Measurements from ENCODE around the gene R3HDM1. TPM values are rescaled to one million over a fixed set of nuclear protein-coding genes. Genes with fewer than 3 reads are reported as not detected.
A peak's percentile ranks its signal among the peaks of the same experiment; 100 is the strongest.

R3HDM1 gene
- total and polyA plus RNA-seq, 2 of the 4 experiments (the other 2 are of a cell fraction): 5.9 to 38.1 TPM

- no peak overlapping the region for H4K5ac ChIP-seq (ENCODE audit: low read depth, low read length)
- dilution Hi-C loops (cut with HindIII; ENCODE audit: low sequenced_read_pairs, unreplicated experiment) (no loop called here), intact Hi-C loops (cut with micrococcal nuclease) (no loop called here), in situ Hi-C loops (cut with MboI; ENCODE audit: low sequenced_read_pairs) (no loop called here)
- CTCF ChIA-PET: no interaction called here
- no peak overlapping the region for H4K91ac ChIP-seq (ENCODE audit: insufficient read depth, low read depth, low read length)
- H2BK5ac ChIP-seq (ENCODE audit: low read depth, low read length, poor library complexity, severe bottlenecking): no peak overlapping the region
- no peak overlapping the region for H4K8ac ChIP-seq (ENCODE audit: low read depth in 2 of 2, low read length in 2 of 2)
- no peaks in the 10 kb centered on the region for H3K9me3 ChIP-seq (ENCODE audit: control insufficient read depth, insufficient read depth, low read length)
- ATAC-seq (ENCODE audit: low read depth) (no peak), DNase-seq (no peak)
- H3K9ac ChIP-seq (ENCODE audit: low read depth, low read length): no peak overlapping the region
- no peak overlapping the region for H2AK5ac ChIP-seq (ENCODE audit: low read depth, low read length)
- no peak overlapping the region for H2BK120ac ChIP-seq (ENCODE audit: low read depth, low read length)
- WGBS, 2 experiments (ENCODE audit: extremely low coverage in 2 of 2, insufficient read length in 1 of 2): no CpG with 5 or more reads among the region's 4 CpGs
- H4K20me1 ChIP-seq (ENCODE audit: insufficient read depth, low read length): no peaks in the 10 kb centered on the region; the same call in 1 of the 2 replicates
- no peak overlapping the region for H3K56ac ChIP-seq (ENCODE audit: extremely low read depth, insufficient read depth, low read length)
- no peak overlapping the region for H3K27ac ChIP-seq (ENCODE audit: insufficient read depth, low read length)
- H3K4ac ChIP-seq (ENCODE audit: low read depth, low read length): no peak overlapping the region
- H3K9me1 ChIP-seq (ENCODE audit: insufficient read depth, low read length): no peaks in the 10 kb centered on the region; the same call in 1 of the 2 replicates
- no peak overlapping the region for H2AFZ ChIP-seq (replicated peaks; ENCODE audit: low read length, poor library complexity)
- no peak overlapping the region for H2BK20ac ChIP-seq (ENCODE audit: low read depth, low read length)
- no TSS peak for BruUV-seq (replicated peaks)
- H2AK9ac ChIP-seq (replicated peaks; ENCODE audit: low read depth, low read length, poor library complexity): no peak overlapping the region
- H3K79me1 ChIP-seq (ENCODE audit: low read depth in 1 of 2, low read length in 2 of 2): peaks cover 19 to 20% of the 10 kb centered on the region in 2 experiments
- no peak overlapping the region for H3K14ac ChIP-seq (replicated peaks; ENCODE audit: low read depth, low read length)
- TF ChIP-seq CEBPB (IDR thresholded peaks at IDR 0.05; ENCODE audit: low read depth, low read length): peak; percentile 77
- no peak for TF ChIP-seq POLR2A (IDR thresholded peaks at IDR 0.05; ENCODE audit: low read depth, low read length)
- no peak overlapping the region for H3K23ac ChIP-seq (ENCODE audit: low read depth, low read length)
- H3K18ac ChIP-seq (ENCODE audit: low read depth, low read length): no peak overlapping the region
- no peaks in the 10 kb centered on the region for H3K27me3 ChIP-seq (ENCODE audit: control insufficient read depth, insufficient read depth, low read length)
- no peak overlapping the region for H2BK15ac ChIP-seq (ENCODE audit: low read depth, low read length)
- H3K4me3 ChIP-seq (ENCODE audit: insufficient read depth, low read depth, low read length): no peak overlapping the region
- no peak overlapping the region for H3K4me2 ChIP-seq (ENCODE audit: low read depth, low read length)
- POLR2A ChIA-PET (ENCODE audit: unreplicated experiment): no interaction called here
- H3K36me3 ChIP-seq (ENCODE audit: control insufficient read depth, insufficient read depth, low read length): no peaks in the 10 kb centered on the region
- no peaks in the 10 kb centered on the region for H3K4me1 ChIP-seq (ENCODE audit: control insufficient read depth, insufficient read depth, low read length)
These were observed 30.6 kb downstream of the R3HDM1 start for GRCh38 chr2:135561925-135562324.
